Measurements from ENCODE around the gene PRKCSH.
"Not testable (repeated sequence)": the region's sequence is repeated elsewhere in the genome, so short reads cannot be mapped to it uniquely, and the experiment has no call there.

Gene PRKCSH

GRCh38 chr19:11435057-11435832 is at the start of gene PRKCSH, which contains the start of gene ODAD3:
TSS of gene PRKCSH (plus strand) at chr19:11435635. CDS start at chr19:11436118, 483 bp downstream.
TSS of gene ODAD3 (minus strand) at chr19:11435121. CDS start at chr19:11435016, 105 bp downstream.
- DNase-seq = peak; percentile 100

- no peak for DNase-seq
Measured at GRCh38 chr19:11387162-11388034, 48.0 kb upstream of the PRKCSH start.

GRCh38 chr19:11390359-11390758 is 45.1 kb upstream of the PRKCSH start:
- DNase-seq = no peak

- DNase-seq = peak; percentile 66
Measured at GRCh38 chr19:11390933-11391680, 44.3 kb upstream of the PRKCSH start.

- DNase-seq = no peak
Measured at GRCh38 chr19:11397089-11397610, 38.3 kb upstream of the PRKCSH start.

- no peak for DNase-seq
Measured at GRCh38 chr19:11399667-11400066, 35.8 kb upstream of the PRKCSH start.

GRCh38 chr19:11400798-11401197 is 34.6 kb upstream of the PRKCSH start:
- no peak for DNase-seq

GRCh38 chr19:11401808-11402543 is 33.5 kb upstream of the PRKCSH start:
- DNase-seq = no peak

GRCh38 chr19:11404588-11405222 is 30.7 kb upstream of the PRKCSH start:
- DNase-seq = no peak

GRCh38 chr19:11405846-11406643 is 29.4 kb upstream of the PRKCSH start:
- no peak for DNase-seq

GRCh38 chr19:11406703-11407236 is 28.7 kb upstream of the PRKCSH start:
- DNase-seq = not testable (repeated sequence)

GRCh38 chr19:11408591-11408990 is 26.8 kb upstream of the PRKCSH start:
- DNase-seq = no peak

GRCh38 chr19:11410682-11411081 is 24.8 kb upstream of the PRKCSH start:
- DNase-seq = no peak

GRCh38 chr19:11414544-11414943 is 20.9 kb upstream of the PRKCSH start:
- no peak for DNase-seq

GRCh38 chr19:11416346-11417052 is 18.9 kb upstream of the PRKCSH start:
- no peak for DNase-seq

GRCh38 chr19:11418094-11418548 is 17.3 kb upstream of the PRKCSH start:
- DNase-seq = no peak

- no peak for DNase-seq
Measured at GRCh38 chr19:11418549-11419506, 16.6 kb upstream of the PRKCSH start, which contains the start of gene RGL3. TSS of gene RGL3 (minus strand) at chr19:11419314. CDS start at chr19:11419278, 36 bp downstream.

Data from OCI-M1 (cell line).